Tongue (tissue), 2 donors: ENCODE data around the gene DPF3. TPM values are rescaled to one million over a fixed set of nuclear protein-coding genes. Genes with fewer than 3 reads are reported as not detected.

ENCODE experiments used
- DNase-seq: peaks from one replicate; pipeline ENCODE4 v3.0.0-alpha.2; 2015
- total RNA-seq: library from RNA; depleted of rRNA; stranded (reverse); fragments of >200 nt; gene quantifications from one replicate; pipeline ENCODE4 v1.2.3, GENCODE V29; 2014

Gene DPF3
- total RNA-seq, 1 donor from 2014 or later = 20.6 TPM

GRCh38 chr14:72714094-72714493, 179.8 kb downstream of the DPF3 start:
- DNase-seq = no peak

GRCh38 chr14:72711936-72712335, 182.0 kb downstream of the DPF3 start:
- DNase-seq = no peak

DNA sequence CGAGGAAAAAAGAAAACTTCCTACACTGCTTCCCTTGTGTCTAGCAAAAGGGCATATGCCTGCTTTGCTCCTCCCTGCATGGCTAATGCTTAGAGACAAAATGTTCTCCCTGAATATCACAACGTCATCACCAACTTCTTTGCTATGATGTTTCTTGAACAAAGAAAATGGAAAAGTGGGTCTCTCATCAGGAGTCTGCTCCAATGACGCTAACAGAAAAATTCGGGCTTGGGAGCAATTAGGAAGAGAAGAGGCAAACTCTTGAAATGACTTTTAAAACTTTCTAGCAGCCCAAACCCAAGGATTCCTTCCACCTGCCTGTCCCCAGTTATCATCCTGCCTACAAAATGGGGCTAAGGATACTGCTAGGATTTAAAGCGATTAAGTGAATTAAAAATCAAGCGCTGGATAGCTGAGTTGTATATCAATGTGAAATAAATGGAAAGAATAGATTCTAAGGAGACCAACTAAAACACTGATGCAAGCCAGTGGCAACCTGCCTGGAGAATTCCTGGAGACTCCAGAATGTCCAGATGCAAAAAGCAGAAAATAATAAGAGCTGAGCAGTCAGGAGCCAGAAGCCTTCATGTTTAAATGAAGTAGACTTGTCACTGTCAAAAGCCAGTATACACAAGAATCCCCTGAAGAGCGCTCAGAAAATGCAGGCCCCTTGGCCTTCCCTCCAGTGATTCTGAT, 183.8 kb downstream of the DPF3 start:
- DNase-seq = peak; percentile 69

DNA sequence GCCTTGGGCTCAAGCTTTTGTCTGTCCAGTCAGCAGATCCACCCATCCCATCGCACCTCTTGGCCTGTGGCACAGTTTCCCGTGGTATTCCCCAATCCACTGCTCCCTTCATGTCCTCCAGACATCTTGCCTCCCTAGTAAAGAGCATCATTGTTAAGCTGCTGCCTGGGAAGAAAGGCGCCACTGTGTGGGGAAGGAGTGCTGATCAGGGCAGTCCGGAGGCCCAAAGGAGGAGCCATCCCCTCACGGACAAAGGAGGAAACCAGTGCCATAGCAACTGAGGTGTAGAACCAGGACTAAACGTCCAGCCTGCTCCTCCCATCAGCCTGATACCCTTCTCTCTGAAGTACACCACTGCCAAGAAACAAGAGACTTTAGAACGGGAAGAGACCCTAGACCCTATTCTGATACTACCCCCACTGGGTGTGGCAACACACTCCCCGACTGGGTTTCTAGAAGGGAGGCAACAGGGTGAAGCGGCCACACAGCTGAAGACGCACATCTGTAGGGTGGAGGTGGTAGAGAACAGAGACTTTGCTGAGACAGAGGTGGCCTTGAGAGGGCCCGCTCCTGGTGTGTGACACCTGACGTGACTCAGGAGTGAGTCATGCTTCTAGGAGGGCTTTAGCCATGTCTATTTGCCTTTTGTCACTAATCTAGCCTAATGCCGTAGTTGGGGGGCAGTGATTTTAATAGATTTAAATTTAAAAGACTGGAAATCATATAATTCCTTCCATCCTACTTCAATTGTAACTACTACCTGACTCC, 185.0 kb downstream of the DPF3 start:
- no peak for DNase-seq

- DNase-seq = no peak
These were observed 185.7 kb downstream of the DPF3 start for GRCh38 chr14:72708222-72708621.

- no peak for DNase-seq
These were observed 187.4 kb downstream of the DPF3 start for GRCh38 chr14:72706485-72706884.

GRCh38 chr14:72704502-72704901, 189.4 kb downstream of the DPF3 start:
- no peak for DNase-seq

- peak; percentile 10 for DNase-seq
These were observed 192.3 kb downstream of the DPF3 start for GRCh38 chr14:72701605-72702004.

DNA sequence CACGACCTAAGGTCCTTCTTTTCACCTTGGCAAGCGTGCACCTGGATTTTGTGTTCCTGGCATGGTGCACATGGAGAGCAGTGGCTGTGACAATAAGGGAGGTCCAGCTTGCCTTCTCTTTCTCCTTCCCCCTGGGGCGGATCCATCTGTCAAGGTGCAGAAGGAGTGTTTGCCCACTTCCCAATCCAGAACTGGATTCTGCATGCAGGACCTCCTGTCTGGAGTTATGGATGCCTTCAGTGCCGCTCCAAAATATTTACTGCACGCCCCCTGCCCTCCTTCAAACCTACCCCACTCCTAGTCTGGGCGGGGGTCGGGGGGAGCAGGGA, 192.7 kb downstream of the DPF3 start:
- no peak for DNase-seq

DNA sequence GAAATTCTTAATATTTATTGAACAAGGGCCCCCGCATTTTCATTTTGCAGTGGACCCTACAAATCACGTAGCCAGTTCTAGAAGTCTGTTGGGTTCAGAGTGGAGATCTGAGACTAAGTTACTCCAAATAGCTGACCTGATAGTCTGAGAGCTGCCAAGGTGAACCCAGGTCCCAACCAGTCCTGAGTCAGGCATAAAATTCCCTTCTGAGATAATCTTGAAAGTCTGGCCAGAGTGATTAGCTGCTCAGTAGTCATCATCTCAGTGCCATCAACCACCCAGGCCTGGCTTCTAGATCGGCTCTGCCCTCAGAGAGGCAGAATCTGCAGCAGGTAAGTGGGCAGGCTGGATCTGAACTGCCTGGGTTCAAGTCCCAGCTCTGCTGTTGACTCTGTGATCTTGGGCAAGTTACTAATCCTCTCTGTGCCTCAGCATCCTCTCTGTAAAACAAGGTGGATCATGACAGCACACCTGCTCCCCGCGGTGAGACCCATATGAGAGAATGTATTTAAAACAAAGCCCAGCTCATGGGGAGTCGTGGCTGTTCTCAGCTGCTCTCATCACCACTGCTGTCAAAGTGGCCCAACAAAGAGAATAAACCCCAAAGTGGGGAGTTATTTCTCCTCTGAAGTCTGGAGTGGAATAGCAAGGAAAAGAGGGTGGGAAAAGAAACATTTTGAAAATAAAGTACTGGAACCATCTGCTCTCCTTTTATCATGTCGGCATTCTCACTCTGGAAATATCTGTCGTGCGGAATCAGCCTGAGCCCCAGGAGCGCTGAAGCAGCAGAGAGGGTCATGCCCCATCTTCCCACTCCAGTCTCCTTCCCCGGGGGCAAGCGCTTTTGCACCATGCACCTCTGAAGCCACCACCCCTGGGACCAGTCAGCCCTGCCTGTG, 193.3 kb downstream of the DPF3 start:
- no peak for DNase-seq

DNA sequence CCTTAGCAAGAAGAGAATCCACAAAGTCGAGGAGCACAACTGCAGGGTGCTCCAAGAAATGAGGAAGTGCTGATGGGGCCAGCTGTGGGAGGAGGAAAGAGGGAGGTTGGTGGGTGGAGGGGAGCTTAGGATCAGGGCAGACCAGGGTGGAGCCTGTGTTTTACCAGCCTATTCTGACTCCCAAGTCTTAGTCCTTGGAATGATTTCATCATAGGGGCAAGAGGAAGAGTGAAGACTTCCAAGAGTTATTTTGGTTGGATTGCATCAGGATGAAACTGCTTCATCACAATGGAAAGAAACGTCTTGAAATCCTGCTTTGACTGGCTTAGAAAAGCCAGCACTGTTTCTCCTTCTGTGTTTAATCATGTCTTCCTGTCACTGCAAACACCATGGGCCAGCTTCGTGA, 194.0 kb downstream of the DPF3 start:
- peak; percentile 40 for DNase-seq

- DNase-seq = no peak
These were observed 194.5 kb downstream of the DPF3 start for GRCh38 chr14:72699443-72699842.

DNA sequence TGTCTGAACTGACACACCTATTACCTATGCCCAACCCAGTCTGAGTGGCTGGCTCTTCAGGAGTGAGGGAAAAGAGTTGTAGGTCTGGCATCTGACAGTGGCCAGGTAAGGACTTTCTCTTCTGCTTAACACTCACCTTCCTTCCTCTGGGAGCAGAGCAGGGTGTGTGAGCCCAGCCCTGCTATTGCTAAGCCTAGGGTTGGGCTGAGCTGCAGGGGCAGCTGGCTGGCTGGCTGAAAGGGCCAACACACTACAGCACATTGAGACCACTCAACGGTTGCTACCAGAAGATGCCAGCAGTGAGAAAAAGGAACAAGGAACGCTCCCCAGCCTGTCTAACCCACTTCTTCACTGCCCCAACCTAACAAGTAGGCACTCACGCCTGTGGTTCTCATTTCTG, 201.2 kb downstream of the DPF3 start:
- DNase-seq = peak; percentile 70

DNA sequence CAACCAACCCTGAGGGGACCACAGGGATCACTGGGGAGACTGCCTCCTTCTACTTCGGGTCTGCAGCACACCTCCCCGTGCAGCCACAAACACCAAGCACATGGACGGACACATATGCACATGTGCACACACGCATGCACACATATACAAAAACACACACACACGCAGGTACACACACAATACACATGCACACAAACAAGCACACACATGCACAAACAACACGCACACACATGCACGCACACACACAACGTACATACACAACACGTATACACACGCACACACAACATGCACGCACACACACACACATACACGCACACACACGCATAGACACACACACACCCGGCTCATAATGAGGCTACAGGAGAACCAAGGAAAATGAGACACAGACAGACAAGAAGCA, 203.6 kb downstream of the DPF3 start:
- no peak for DNase-seq

- no peak for DNase-seq
These were observed 204.8 kb downstream of the DPF3 start for GRCh38 chr14:72688990-72689671.

DNA sequence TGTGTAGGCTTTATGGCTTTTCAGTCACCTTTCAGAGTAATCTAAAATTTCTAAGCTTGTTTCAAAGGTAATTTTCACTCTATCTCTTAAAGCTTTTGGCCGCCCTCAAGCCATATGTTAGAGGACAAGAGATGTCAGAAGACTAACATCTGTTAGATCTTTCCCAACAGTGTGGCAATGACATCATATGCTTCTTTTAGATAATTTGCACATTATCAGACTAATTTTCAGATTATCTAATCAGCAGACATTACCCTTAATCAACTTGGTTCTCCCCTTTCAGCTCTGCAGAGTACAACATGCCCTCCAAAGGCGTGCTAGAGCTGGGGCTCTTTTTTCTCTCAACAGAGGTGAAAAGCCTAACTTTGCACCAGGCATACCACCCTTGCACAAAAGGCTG, 207.1 kb downstream of the DPF3 start:
- no peak for DNase-seq

- no peak for DNase-seq
These were observed 207.8 kb downstream of the DPF3 start for GRCh38 chr14:72686101-72686500.

DNA sequence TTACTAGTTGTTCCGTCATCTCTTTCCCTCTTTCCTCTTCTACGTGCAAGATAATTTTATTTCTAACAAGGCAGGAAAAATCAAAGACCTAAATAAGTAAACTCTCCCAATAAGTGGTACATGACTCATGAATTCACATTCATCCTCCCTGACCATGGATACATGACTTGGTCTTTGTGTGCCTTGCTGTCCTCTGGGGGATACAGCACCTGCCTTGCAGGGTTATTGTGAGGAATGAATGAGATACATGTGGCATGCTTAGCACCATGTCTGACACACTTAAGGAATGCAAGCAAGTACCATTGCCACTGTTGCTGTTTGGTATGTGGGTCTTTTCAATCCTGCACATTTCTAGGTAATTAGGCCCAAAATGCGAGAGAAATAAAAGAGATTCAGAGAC, 208.4 kb downstream of the DPF3 start:
- no peak for DNase-seq

GRCh38 chr14:72683787-72684186, 210.1 kb downstream of the DPF3 start:
- DNase-seq = no peak

DNA sequence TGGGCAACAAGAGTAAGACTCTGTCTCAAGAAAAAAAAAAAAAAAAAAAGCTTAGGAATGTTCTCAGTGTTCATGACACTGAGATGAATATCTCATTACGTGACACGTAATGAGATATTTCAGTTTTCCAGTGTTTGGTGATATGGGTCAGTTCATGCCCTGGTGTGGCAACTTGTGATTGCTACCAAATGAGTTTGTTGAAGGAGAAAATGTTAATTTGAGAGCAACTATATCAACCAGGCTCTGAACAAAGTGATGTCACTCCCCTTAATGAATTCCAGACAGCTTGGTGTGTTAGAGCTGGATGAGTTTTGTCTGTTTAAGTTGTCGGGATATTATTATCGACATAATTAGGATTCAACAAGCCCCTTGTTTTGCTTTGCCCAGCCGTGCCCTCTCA, 211.7 kb downstream of the DPF3 start:
- DNase-seq = peak; percentile 12

- no peak for DNase-seq
These were observed 212.9 kb downstream of the DPF3 start for GRCh38 chr14:72680853-72681640.
